NCI-H128 (cell line): ENCODE data around the gene PIF1.
"Not testable (repeated sequence)": the region's sequence is repeated elsewhere in the genome, so short reads cannot be mapped to it uniquely, and the experiment has no call there.

Source experiments
- DNase-seq: peaks from one replicate; lab custom pipeline; 2025; ENCODE audit not compliant: unreplicated experiment; lab: John Stamatoyannopoulos, UW

PIF1 gene

GRCh38 chr15:64847876-64848716 lies 22.6 kb upstream of the PIF1 start:
- no peak for DNase-seq

- DNase-seq, result no peak
Observed at GRCh38 chr15:64847448-64847847, 22.0 kb upstream of the PIF1 start.

GRCh38 chr15:64847016-64847415 lies 21.6 kb upstream of the PIF1 start:
- no peak for DNase-seq

GRCh38 chr15:64845831-64846595 lies 20.6 kb upstream of the PIF1 start:
- DNase-seq, result no peak

DNA sequence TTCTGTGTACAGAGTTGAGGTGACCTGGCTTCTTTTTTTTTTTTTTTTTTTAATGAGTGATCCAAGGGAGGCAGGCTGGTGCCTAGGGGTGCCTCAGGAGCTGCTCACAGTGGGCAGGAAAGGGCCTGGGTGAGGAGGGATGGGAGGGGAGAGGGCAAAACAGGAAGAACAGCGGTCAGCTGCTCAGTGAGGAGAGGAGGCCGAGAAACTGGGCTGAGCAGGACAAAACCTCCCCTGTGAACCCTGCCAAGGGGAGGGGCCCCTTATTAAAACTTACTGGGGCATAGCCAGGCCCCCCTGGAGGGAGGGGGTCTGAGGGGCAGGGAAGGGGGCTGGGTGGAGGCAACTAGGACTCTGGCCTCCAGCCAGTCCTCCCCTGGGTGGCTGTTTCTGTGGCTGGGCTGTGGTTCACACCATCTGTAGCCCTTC lies 19.8 kb upstream of the PIF1 start:
- no peak for DNase-seq

- DNase-seq, result no peak
Observed at GRCh38 chr15:64844576-64845145, 19.2 kb upstream of the PIF1 start.

GRCh38 chr15:64843991-64844390 lies 18.5 kb upstream of the PIF1 start:
- DNase-seq, result no peak

DNA sequence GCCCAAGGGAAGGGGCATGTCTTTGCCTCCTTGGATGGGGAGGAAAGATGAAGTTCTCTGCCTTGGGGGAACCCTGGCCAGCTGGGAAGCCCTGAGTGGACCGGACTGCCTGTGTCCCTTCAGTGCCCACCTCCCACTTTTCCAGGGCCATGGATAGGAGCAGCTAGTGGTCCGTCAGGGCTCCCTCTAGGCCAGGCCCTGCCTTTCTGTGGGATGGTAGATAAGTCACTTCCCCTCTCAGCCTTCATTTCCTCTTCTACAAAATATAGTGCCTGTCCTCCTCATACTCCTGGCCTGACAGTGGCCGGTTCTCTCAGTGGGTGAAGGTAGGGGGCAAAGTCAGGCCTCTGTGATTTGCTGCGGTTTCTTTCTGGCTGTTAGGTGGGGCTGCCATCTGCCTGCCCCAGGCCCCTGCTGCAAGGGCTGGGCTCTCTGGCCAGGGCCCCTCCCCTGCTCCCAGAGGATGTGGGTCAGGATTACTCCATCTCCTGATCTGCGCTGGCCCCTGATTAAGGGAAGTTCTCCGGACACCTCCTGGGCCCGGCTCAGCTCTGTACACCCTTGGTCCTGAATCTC lies 17.6 kb upstream of the PIF1 start:
- DNase-seq, result no peak

DNA sequence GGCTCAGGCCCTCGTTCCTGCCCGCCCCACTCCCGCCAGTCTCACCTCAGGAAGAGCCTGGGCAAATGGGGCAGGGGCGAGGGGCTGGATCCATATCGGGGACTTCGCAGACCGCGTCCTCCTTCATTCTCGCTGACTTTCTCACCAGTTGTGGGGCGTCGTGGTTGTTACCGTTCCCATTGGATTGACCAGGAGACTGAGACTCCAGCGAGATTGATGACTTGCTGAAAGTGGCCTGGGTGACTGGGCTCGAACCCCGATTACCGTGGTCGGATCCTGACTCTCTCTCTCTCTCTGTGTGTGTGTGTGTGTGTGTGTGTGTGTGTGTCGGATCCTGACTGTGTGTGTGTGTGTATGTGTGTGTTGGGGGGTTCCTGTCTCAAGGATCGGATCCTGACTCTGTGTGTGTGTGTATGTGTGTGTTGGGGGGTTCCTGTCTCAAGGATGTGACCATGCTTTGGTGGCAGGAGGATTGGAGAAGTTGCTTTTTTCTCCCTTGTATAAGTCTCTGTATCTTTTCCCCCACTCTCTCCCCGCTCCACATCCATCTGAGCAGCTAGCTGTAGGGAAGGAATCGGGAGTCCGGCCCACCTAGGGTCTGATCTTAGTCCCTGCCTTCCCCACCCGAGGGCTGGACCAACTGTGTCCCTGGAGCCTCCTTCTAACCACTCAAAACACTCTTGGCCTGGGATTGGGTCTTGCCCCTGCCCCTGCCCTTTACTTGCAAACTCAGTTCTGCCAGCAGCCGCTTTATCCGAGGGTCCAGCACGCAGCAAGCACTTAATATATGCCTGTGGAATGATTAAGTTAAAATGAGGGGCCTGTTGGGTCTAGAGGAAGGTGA lies 16.9 kb upstream of the PIF1 start:
- DNase-seq, result no peak

DNA sequence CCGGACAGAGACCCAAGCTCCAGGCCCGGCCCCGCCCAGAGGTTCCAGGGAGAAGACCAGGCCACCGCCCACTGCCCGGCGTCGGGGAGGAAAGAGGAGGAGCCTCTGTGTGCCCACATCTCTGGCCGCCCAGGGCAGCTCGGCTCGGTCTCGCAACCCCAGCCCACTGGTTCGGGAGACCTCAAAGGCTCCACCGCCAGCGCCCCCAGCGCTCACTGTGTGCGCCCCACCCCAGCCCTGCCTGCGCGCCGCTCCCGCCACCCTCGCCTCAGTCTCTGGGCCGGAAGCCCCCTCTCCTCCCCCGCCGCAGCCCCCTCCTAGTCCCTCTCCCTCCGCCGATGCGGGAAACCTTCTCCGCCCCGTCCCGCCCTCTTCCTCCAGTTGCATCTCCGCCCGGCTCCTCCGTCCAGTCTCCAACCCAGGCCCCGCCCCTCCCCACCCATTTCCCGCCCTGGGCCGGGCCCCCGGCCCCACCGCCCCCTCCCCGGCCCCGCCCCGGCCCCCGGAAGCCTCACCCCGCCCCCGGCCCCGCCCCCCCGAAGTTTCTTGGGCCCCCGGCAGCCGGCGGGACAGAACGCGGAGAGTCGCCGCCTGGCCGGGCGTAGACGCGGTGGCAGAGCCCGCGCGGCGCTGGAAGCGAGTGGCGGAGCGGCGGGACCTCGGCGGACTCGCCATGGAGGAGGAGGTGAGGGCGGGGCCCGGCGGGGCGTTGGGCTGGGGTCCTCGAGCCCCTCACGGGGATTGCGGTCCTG lies 16.1 kb upstream of the PIF1 start, which contains the start of gene PLEKHO2:
PLEKHO2 (plus strand) TSS at position 572 of the 752 bp plus-strand sequence; CDS start at position 674, 102 bp downstream.
- DNase-seq, result peak; percentile 57

DNA sequence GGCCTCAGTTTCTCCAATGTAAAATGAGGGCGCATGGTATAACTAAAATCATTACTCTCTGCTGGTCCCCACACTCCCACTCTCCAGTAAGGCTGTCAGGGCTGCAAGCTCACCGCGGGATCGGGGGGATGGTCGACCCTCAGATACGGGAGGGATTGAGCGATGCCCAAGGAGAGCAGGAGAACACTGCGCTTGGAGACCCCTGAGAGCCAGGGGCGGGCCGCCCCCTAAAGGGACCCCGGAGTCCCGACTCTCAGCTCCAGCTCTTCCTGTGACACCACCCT lies 15.6 kb upstream of the PIF1 start:
- DNase-seq, result no peak

DNA sequence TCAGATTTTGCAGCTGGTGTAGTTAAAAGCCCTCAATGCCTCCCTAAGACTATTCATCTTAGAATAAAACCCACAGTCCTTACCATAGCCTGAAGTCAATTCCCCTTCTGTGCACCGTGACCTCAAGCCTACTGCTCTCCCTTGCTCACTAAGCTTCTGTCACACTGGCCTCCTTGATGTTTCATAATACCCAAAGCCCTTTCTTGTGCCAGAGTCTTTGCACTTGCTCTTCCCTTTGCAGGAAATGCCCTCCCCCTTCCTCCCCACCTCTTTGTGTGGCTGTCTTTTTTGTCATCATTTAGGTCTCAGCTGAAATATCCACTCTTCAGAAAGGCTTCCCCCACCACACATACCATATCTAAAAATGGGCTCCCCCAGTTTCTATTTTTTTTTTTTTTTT lies 12.1 kb upstream of the PIF1 start:
- no peak for DNase-seq

DNA sequence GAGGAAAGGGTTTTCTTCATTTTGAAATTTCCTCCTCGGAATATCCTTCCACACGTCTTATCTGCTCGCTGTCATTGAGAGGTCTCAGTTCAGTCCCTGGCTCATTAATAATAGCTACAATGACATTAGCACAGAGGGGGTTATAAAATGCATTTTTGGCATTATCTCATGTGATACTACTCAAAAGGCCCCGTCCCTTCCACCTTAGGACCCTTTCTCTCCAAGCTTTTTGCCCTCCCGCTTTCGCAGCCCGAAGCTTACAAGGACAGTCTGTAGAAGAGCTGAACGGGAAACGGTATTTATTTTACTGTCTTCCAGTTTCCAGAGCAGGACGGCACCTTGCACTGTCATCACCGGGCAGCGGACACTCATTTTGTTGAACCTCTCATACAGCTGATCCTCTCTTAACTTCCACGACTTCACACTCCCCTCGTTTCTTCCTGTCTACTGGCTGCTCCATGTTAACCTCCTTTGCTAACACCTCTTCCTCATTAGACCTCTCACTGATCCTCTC lies 10.6 kb upstream of the PIF1 start:
- DNase-seq, result no peak

GRCh38 chr15:64833690-64834089 lies 8.2 kb upstream of the PIF1 start:
- no peak for DNase-seq

DNA sequence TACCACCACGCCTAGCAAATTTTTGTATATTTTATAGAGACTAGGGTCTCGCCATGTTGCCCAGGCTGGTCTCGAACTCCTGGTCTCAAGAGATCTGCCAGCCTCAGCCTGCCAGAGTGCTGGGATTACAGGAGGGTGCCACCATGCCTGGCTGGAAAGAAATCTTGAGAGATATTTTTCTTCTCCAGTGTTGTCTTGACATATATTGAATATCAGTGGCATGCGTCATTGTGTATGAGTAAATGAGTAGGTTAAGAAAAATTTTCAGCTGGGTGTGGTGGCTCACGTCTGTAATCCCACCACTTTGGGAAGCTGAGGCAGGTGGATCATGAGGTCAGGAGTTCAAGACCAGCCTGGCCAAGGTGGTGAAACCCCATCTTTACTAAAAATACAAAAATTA lies 3.5 kb upstream of the PIF1 start:
- no peak for DNase-seq

GRCh38 chr15:64824929-64825430 lies 467 bp downstream of the PIF1 start:
- no peak for DNase-seq

DNA sequence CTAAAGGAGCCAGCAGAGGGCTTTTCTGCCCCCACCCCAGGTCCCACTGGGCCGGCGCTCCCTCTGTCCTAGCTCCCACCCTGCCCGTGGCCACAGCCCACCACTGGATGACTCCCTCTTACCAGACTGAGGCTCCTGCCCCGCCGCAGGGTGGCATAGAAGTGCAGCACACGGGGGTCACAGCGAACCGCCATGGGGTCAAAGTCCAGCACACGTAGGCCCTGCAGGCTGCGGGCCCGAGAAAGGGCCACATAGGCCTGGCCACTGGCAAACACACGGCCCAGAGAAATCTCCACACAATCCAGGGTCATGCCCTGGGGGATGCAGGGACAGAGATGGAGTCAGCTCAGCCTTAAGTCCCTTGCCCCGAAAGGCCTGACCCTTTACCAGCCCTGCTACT lies 9.0 kb downstream of the PIF1 start:
- DNase-seq, result no peak

- not testable (repeated sequence) for DNase-seq
Observed at GRCh38 chr15:64814965-64815364, 10.5 kb downstream of the PIF1 start.

GRCh38 chr15:64814283-64814682 lies 11.2 kb downstream of the PIF1 start:
- not testable (repeated sequence) for DNase-seq

- no peak for DNase-seq
Observed at GRCh38 chr15:64813075-64813474, 12.4 kb downstream of the PIF1 start.
